Chondrocyte (in vitro differentiated cells): ENCODE measurements around the gene RGS14. TPM values are rescaled to one million over a fixed set of nuclear protein-coding genes. Genes with fewer than 3 reads are reported as not detected.

ENCODE experiments used
- DNase-seq: peaks from one replicate; pipeline ENCODE4 v3.0.0; 2021; ENCODE audit warnings: mixed read lengths, low spot score
- H3K27ac Mint-ChIP-seq: one replicate; pipeline ENCODE4 v1.8.0; 2021; ENCODE audit warnings: mild to moderate bottlenecking, moderate library complexity, mixed read lengths; ENCODE audit not compliant: unreplicated experiment
- H3K27me3 Mint-ChIP-seq: 2 replicates; pipeline ENCODE4 v1.8.0; 2021; ENCODE audit warnings: low read depth, mixed read lengths
- H3K36me3 Mint-ChIP-seq: 2 replicates; pipeline ENCODE4 v1.8.0; 2021; ENCODE audit warnings: low read depth, mixed read lengths
- H3K4me1 Mint-ChIP-seq: 2 replicates; pipeline ENCODE4 v1.8.0; 2021; ENCODE audit warnings: low read depth, mild to moderate bottlenecking, mixed read lengths
- H3K4me3 Mint-ChIP-seq: one replicate; pipeline ENCODE4 v1.8.0; 2021; ENCODE audit warnings: mild to moderate bottlenecking, moderate library complexity, mixed read lengths; ENCODE audit not compliant: unreplicated experiment
- H3K9me3 Mint-ChIP-seq: 2 replicates; pipeline ENCODE4 v1.8.0; 2021; ENCODE audit warnings: low read depth, mixed read lengths
- CTCF ChIP-seq: fragments of 200-600 bp; sonication (generic); IDR thresholded peaks from 2 replicates; pipeline ENCODE4 v1.5.0; 2021; ENCODE audit warnings: antibody characterized with exemption, mild to moderate bottlenecking, moderate library complexity
- total RNA-seq: library from RNA; stranded (reverse); gene quantifications from 3 replicates; pipeline ENCODE4 v1.2.1, GENCODE V29; 2021

RGS14 gene
- total RNA-seq, 1 donor from 2014 or later: 11.6 TPM

- Mint-ChIP-seq H3K4me1 (peaks cover 16% of the 10 kb centered on the region), H3K36me3 (peaks cover 26% of the 10 kb centered on the region), H3K27me3 (no peaks in the 10 kb centered on the region), H3K27ac (no peak overlapping the region), H3K4me3 (no peak overlapping the region), H3K9me3 (no peaks in the 10 kb centered on the region)
- DNase-seq: no peak
- no peak for TF ChIP-seq CTCF
Measured at GRCh38 chr5:177330991-177331842, 26.5 kb upstream of the RGS14 start.

GRCh38 chr5:177332031-177332895 is 25.5 kb upstream of the RGS14 start:
- no peak for TF ChIP-seq CTCF
- Mint-ChIP-seq H3K4me1 (peaks cover 14% of the 10 kb centered on the region), H3K27ac (no peak overlapping the region), H3K27me3 (no peaks in the 10 kb centered on the region), H3K9me3 (no peaks in the 10 kb centered on the region), H3K36me3 (peaks cover 31% of the 10 kb centered on the region), H3K4me3 (no peak overlapping the region)
- DNase-seq: no peak

- no peak for DNase-seq
- no peak for TF ChIP-seq CTCF
Measured at GRCh38 chr5:177332896-177333260, 24.8 kb upstream of the RGS14 start.

GRCh38 chr5:177333420-177334154 is 24.1 kb upstream of the RGS14 start:
- TF ChIP-seq CTCF: no peak
- H3K4me1 Mint-ChIP-seq: peaks cover 2% of the 10 kb centered on the region
- no peak overlapping the region for H3K27ac Mint-ChIP-seq
- no peaks in the 10 kb centered on the region for H3K27me3 Mint-ChIP-seq
- no peaks in the 10 kb centered on the region for H3K9me3 Mint-ChIP-seq
- H3K36me3 Mint-ChIP-seq: peaks cover 31% of the 10 kb centered on the region
- H3K4me3 Mint-ChIP-seq: no peak overlapping the region
- DNase-seq: no peak

More at GRCh38 chr5:177332896-177333260, 24.8 kb upstream of the RGS14 start:
- Mint-ChIP-seq H3K4me1 (peaks cover 9% of the 10 kb centered on the region), H3K4me3 (no peak overlapping the region), H3K36me3 (peaks cover 31% of the 10 kb centered on the region), H3K27me3 (no peaks in the 10 kb centered on the region), H3K27ac (no peak overlapping the region), H3K9me3 (no peaks in the 10 kb centered on the region)

GRCh38 chr5:177334155-177334551 is 23.6 kb upstream of the RGS14 start:
- DNase-seq: no peak
- Mint-ChIP-seq H3K4me3 (no peak overlapping the region), H3K36me3 (peaks cover 31% of the 10 kb centered on the region), H3K9me3 (no peaks in the 10 kb centered on the region), H3K27me3 (no peaks in the 10 kb centered on the region), H3K4me1 (no peaks in the 10 kb centered on the region), H3K27ac (no peak overlapping the region)
- TF ChIP-seq CTCF: no peak
